Left renal cortex interstitium (tissue), 4 donors: Measurements from ENCODE around the gene AP5S1. TPM values are rescaled to one million over a fixed set of nuclear protein-coding genes. Genes with fewer than 3 reads are reported as not detected.
"Not testable (repeated sequence)": the region's sequence is repeated elsewhere in the genome, so short reads cannot be mapped to it uniquely, and the experiment has no call there.

Source experiments
- DNase-seq, 4 donors: peaks; one replicate each; pipeline ENCODE4 v3.0.0-alpha.2; 2013; ENCODE audit warnings: low read depth in 4 of 4, low spot score in 2 of 4, missing footprints in 1 of 4
- polyA plus RNA-seq, 4 donors: library from polyadenylated mRNA; unstranded; fragments of 120-200 nt; gene quantifications; one replicate each; pipeline ENCODE4 v1.2.1, GENCODE V29; 2013; ENCODE audit not compliant: insufficient read length in 4 of 4

The AP5S1 gene
- polyA plus RNA-seq, 4 donors, result 8.2 to 13.2 (median 11.7) TPM

DNA sequence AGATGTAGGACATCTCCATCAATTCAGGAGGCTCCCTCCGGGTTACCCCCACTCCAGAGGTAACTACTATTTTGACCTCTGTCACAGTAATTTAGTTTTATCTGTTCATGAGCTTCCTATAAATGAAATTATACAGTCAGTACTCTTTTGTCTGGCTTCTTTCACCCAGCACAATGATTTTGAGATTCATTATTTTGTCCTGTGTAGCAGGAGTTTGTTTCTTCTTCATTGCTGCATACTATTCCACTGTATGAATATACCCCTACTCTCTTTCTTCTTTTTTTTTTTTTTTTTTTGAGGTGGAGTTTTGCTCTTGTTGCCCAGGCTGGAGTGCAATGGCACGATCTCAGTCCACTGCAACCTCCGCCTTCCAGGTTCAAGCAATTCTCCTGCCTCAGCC is 11.8 kb upstream of the AP5S1 start:
- no peak for DNase-seq

DNA sequence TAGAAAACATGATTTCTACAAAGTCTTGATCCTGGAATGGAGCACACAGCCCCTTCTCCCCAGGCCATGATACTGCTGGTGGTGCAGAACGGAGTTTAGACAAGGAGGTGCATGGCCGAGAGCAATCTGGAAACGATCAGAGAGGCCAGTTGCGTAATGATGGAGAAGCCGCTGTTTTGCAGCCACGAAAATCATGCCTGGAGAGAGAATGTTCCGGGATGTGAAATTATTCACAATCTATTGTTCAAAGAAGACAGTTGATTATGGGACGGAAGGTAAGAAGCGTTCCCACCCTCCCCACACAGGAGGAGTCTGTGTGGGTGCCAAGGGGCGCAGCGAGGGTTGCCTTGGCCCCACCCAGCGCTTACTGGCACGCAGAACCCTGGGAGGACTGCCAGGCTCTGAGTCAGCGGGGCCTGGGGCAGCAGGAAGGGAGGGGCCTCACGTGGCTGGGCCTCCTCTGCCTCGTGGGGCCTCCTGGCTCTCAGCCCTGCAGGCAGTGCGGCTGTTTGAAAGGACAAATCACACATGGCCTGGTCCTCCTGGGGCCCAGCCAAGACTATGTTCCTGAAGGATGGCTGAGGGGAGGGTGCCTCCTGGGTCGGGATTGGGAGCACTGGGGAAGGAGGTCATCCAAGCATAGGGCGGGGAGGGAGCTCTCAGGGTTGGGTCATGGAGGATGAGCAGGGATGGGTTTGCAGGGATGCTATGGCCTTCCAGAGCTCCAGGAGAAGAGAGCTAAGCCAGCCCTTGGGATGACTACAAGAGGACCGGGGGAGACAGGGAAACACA is 8.7 kb upstream of the AP5S1 start:
- DNase-seq, result peak in 3 of 4 donors; percentile 78 to 84 (median 83)

DNA sequence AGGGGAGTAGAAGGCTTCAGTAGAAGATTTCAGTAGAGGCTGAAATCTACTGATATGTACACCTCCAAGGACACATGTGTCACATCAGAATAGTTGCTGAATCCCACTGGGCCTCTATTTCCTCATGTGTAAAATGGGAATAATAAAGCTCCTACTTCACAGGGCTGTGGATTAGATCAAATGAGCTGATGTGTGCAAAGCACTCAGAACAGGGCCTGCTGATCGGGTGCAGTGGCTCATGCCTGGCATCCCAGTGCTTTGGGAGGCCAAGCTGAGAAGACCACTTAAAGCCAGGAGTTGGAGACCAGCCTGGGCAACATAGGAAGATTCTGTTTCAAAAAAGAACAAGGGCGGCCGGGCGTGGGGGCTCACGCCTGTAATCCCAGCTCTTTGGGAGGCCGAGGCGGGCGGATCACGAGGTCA is 8.1 kb upstream of the AP5S1 start:
- no peak for DNase-seq

DNA sequence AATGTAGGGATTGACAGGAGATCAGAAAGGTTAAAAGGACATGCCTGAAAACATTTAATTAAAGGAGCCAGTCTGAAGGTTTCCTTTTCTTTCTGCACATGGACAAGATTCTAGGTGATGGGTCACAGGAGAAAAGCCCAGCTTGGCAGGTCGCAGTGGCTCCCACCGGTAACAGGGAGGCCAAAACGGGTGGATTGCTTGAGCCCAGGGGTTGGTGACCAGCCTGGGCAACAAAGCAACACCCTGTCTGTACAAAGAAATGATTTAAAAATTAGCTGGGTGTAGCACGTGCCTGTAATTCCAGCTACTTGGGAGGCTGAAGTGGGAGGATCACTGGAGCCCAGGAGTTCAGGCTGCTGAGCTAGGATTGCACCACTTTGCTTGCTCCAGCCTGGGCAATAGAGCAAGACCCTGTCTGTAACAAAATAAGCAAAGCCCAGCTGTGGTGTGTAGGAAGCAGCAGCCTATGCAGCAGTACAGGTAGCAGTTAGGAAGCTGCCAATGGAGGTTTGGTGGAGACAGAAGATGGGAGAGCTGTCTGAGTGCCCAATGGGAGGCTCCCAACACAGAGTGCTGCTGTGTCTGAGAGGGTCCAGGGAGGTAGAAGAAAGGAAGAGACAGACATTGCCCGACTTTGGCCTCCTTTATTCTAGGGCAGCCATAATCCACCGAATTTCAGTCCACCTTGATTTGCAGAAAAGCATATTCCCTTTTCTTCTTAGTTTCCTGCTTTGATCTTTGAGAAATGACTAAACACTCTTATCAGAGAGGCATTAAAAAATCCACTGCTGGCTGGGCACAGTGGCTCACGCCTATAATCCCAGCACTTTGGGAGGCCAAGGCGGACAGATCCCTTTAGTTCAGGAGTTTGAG is 7.1 kb upstream of the AP5S1 start:
- no peak for DNase-seq

GRCh38 chr20:3813848-3814581 is 6.3 kb upstream of the AP5S1 start:
- no peak for DNase-seq

- no peak for DNase-seq
Measured at GRCh38 chr20:3814928-3815495, 5.3 kb upstream of the AP5S1 start.

DNA sequence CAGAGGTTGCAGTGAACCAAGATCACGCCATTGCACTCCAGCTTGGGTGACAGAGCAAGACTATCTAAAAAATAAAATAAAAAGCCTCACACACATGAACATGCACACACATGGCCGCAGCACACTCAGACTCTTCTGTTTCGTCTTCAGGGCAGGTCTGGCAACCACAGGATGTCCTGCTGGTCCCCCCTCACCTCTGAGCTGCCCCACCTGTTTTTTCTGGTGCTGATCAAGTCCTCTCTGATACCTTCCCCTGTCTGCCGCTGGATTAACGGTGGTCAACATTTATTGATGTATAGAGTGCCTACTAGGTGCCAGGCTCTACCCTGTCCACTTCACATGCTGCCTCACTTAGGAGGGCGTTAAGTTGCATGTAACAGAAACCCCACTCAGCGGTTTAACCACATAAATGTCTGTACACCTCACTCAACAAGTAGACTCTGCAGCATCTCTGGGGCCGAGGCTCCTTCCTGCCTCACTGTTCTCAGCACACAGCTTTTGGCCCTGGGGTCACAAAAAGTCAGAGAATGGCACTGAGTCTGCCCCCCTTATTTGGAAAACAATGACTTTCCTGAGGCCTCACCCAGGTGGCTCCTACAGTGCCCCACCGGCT is 4.5 kb upstream of the AP5S1 start:
- DNase-seq, result no peak

GRCh38 chr20:3818155-3819151 is 1.9 kb upstream of the AP5S1 start:
- no peak for DNase-seq

DNA sequence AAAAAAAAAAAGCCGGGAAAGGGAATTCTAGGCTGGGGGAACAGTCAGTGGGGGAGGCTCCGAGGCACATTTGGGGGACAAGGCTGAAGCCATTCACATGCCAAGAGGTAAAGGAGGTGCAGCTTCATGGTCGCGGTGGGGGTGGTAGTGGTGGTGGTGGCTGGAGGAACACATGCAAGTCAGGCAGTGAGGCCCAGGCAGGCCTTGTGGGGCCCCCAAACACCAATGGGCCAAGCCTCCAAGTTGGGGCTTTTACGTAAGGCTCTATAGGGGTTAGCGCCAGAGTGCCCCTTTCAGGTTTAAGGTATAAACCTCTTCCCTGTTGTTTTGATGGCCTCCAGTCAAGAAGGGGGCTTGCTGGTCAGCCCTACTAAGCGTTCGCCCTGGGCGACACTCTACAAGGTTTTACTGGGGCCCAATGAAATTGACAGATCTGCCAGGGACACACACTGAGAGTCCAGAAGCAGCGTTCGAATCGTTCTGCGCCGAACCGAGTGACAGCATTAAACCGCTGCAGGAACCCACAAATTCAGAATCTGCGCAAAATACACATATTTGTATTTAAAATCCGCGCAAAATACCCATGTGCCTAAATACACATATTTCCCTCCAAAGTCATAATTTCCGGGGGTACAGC is 818 bp upstream of the AP5S1 start:
- DNase-seq, result no peak

GRCh38 chr20:3820901-3821727 is 767 bp downstream of the AP5S1 start:
- no peak for DNase-seq

DNA sequence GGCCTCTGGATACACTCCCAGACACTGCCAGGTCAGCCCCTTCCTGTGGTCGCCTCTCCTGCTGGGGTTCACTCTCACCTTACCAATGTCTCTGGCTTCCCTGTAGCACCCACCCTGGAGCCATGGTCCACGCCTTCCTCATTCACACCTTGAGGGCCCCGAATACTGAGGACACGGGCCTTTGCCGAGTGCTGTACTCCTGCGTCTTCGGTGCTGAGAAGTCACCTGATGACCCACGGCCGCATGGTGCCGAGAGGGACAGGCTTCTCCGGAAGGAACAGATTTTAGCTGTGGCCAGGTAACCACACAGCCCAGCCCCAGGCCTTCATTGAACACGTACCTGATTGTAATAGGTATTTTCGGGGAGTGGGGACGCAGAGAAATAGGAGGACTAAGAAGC is 1.6 kb downstream of the AP5S1 start:
- no peak for DNase-seq

- DNase-seq, result no peak
Measured at GRCh38 chr20:3823881-3824280, 3.5 kb downstream of the AP5S1 start.

- DNase-seq, result no peak
Measured at GRCh38 chr20:3825526-3825925, 5.2 kb downstream of the AP5S1 start.

GRCh38 chr20:3826420-3826819 is 6.1 kb downstream of the AP5S1 start:
- DNase-seq, result no peak

GRCh38 chr20:3828798-3829197 is 8.5 kb downstream of the AP5S1 start:
- no peak for DNase-seq

DNA sequence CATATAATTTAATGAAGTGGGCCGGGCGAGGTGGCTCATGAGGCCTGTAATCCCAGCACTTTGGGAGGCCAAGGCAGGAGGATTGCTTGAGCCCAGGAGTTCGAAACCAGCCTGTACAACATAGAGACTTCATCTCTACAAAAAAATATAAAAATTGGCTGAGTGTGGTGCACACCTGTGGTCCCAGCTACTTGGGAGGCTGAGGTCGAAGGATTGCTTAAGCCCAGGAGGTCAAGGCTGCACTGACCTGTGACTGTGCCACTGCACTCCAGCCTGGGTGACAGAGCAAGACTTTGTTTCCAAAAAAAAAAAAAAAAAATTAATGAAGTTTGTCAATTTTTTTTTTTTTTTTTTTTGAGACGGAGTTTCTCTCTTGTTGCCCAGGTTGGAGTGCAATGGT is 9.5 kb downstream of the AP5S1 start:
- DNase-seq, result not testable (repeated sequence)

DNA sequence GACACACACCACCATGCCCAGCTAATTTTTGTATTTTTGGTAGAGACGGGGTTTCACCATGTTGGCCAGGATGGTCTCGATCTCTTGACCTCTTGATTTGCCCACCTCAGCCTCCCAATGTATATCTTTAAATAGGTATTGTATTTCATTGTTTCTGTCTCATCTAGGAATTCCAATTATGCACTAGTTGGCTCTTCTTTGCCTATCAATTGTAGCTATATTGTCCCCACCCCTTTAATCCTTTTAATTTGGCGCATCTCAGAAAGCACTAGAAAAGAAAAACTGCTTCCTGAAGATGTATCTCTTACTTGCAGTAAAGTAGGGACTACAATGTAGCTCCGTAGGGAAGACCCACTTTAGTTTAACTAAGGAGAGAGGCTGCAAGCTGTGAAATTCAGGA is 15.8 kb downstream of the AP5S1 start:
- DNase-seq, result no peak

- no peak for DNase-seq
Measured at GRCh38 chr20:3839328-3839727, 19.0 kb downstream of the AP5S1 start.
